Stimulated activated CD4-positive, alpha-beta T cell treated with anti-CD3 and anti-CD28 coated beads, Interleukin-2, amount 100 ng/mL, for 24 hours (primary cell): Measurements from ENCODE around the gene RPS6KA5.
"Not testable (repeated sequence)": the region's sequence is repeated elsewhere in the genome, so short reads cannot be mapped to it uniquely, and the experiment has no call there.

Experiments used
- DNase-seq, 2 donors: peaks; one replicate each; pipeline ENCODE4 v3.0.0-alpha.2; 2020

Gene RPS6KA5

GRCh38 chr14:90823542-90823941 is 236.9 kb downstream of the RPS6KA5 start:
- DNase-seq = not testable (repeated sequence)

DNA sequence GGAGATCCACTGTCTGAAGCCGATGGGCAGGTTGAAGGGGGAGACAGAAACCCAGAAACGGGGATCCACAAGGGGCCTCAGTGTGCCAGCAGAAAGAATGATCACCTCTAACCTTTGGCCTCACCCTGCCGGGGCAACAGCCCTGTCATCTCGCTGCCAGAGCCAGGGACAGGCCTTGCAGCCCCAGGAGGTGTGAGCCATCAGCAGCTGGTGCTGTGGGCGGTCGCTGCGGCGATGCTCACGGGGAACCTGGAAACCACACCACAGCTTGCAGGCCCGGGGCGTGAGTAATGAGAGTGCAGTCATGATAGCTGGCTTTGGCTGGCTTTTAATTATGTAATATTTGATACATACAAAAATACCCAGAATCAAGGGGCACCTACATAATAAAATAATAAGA is 239.5 kb downstream of the RPS6KA5 start:
- peak; percentile 78 to 80 for DNase-seq

DNA sequence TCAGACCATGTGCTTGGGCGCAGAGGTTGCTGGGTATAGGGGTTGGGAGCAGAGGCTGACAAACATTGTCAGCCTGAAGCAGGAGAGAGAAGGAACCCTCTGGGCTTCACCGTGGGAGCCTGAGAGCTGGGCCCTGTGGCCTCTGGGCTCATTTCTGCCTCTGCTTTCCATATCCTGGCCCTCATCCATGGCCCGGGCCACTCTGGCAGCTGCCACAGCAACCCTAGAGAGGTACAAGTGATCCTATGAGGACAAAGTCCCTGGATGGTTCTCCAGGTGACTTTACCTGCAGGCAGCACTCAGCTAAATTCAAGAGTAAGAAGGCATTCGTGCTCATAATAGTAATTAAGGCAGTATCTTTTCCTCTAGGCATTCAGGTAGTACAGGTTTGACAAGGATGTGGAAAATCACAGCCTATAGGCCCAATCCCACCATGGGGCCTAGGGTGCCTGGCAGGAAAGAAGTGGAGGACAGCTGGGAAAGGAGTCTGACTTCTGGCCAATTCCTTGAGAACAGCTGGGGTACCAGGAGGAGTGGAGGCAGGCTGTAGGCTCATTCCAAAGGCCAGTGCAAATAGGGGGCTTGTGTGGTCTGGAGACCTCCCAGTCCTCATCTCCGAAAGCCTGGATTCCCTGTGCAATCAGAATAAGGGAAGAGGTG is 240.6 kb downstream of the RPS6KA5 start:
- no peak for DNase-seq

GRCh38 chr14:90818715-90819114 is 241.7 kb downstream of the RPS6KA5 start:
- DNase-seq = no peak

- DNase-seq = no peak
These were observed 243.6 kb downstream of the RPS6KA5 start for GRCh38 chr14:90816681-90817436.

DNA sequence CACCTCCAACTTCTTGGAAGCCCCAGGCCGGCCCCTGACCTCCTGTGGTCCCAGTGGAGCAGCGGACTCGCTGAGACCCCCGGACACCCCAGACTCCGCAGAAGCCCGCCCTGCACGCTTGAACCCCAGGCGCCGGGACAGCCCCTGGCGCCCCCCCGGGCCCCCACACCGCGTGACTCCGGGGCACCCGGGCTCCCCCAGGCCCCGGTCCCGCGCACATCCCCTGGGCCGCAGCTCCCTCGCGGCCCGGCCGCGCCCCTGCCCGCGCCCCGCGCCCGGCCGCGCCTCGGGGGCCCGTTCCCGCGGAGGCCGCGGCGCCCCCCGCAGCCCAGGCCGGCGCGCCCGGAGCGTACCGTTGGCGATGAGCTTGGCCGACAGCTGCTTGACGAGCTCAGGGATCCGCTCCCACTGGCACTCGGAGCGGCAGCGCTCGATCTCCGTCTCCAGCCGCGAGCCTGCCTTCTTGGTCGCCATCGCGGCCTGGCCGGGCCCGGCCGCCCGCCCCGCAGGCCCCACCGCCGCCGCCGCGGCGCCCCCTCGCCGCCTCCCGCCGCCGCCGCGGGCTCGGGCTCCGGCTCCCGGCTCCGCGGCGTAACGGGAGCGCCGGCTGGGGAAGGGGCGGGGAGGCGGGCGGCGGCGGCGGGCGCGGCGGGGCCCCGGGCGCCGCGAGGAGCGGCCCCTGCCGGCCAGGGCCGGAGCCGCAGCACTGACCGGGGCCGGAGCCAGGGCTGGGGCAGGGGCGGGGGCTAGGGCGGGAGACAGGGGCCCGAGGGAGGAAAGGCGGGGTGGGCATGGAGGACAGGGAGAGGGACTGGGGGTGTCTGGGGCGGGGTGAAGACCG is 244.4 kb downstream of the RPS6KA5 start, which contains the start of gene TTC7B:
Gene TTC7B, minus strand, starts transcription at position 609 of the 841 bp plus-strand sequence. Its CDS starts 135 bp downstream, at position 474.
- peak; percentile 27 to 46 for DNase-seq

DNA sequence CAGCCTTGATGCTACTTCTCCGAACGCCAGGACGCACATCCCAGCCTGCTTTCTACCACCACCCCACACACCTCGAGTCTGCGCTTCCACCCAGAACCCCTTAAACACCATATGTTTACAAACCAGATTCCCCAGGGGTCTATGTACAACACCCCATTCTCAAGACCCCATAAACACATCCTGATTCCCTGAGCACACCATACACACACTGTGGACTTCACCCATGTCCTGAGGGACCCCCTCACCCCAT is 244.9 kb downstream of the RPS6KA5 start:
- no peak for DNase-seq

DNA sequence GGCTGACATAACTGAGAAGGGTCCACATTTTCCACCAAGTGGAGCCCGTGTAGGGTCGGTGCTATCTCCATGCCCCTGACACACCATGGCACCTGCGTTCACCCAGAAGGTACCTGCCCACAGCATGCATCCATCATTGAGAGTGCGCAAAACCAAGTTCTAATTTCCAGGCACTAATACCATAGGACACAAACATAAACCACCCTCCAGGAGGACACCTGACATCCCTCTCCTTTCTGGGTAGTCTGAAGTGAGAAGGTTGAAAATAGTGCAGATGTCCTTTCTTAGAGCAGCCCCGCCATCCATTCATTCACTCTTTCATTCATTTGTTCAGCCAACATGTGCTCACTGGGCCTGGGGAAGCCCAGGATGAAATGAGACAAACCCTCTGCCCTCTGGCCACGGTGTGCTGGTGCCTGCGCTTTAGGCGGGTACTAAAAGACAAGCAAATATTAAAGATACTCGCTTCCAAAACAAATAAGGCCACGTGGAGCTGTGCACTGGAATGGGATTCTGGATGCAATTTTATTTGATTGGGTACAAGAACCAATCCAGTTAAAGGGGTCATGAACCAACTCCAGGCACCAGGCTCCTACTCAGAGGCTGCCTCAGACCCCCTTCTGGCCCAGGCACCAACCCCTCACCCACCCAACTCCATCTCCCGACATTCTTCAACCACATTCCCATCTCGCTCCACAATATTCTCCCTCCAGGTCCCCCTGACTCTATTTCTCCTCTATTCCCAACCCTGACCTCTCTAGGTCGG is 245.5 kb downstream of the RPS6KA5 start:
- DNase-seq = no peak

GRCh38 chr14:90813442-90813841 is 247.0 kb downstream of the RPS6KA5 start:
- no peak for DNase-seq

DNA sequence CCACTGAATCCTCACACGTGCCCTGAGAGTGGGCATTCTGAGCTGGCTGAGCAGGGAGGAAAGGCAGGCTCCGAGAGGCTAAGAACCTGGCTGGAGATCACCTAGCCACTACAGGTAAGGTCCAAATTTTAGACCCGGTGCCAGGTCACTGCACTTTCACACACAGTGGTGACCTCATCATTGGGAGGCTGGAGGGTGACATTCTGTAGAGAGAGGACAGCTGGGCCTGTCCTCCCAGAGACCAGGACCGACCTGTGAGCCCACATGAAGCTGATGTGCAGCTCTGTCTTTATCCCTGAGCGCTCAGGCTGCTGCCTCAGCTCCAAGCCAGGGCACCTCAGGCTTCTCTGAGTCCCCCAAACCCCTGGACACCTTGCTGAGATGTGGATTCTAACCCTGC is 248.3 kb downstream of the RPS6KA5 start:
- DNase-seq = no peak

GRCh38 chr14:90811641-90812040 is 248.8 kb downstream of the RPS6KA5 start:
- DNase-seq = no peak

DNA sequence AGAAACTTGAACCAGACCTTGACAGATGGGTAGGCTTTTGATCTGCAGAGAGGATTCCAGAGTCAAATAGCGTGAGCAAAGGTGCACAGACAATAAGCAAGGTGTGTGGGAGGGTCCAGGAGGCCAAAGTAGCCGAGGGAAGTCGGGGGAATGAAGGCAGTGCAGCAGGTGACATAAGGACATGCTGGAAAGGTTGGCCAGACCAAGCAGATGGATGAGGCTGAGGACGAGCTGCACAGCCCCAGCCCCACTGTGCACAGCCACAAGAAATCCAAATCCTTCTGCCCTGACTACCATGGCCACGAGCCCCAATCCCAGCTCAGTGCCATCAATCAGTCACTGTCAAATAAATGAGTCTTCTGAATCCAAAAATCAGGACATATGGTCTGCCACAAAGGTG is 249.6 kb downstream of the RPS6KA5 start:
- no peak for DNase-seq

DNA sequence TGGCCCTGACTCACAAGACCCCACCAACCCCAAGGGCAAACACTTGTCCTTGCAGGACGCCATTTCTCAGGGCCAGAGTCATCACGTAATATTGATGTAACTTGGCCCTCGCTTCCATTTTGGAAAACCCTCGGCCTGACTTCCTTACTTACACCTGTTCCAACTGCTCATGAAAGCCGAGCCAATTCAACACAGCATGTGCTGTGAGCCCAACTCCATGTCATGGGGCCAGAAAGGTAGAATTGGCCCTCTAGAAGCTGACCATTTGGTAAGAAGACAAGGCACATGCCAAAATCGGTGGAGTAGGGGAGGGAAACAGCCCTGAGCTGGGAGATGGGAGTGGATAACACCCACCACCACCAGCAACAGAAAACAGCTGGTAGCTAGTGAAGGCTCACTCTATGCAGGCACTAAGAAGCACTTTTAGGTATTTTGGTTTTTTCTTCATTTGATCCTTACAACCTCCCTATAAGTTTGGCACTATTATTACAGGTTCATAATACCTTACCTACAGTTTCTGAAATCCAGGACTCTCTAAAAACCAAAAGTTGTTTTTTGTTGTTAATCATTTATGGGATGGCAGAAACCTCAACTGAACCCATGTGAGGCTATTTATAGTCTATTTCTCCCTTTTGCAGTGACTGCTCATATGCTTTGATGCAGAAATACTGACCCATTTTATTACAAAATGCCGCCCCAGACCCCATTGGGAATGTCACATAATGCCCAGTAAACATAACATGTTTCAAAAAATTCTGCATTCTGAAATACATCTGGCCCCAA is 250.7 kb downstream of the RPS6KA5 start:
- DNase-seq = no peak

DNA sequence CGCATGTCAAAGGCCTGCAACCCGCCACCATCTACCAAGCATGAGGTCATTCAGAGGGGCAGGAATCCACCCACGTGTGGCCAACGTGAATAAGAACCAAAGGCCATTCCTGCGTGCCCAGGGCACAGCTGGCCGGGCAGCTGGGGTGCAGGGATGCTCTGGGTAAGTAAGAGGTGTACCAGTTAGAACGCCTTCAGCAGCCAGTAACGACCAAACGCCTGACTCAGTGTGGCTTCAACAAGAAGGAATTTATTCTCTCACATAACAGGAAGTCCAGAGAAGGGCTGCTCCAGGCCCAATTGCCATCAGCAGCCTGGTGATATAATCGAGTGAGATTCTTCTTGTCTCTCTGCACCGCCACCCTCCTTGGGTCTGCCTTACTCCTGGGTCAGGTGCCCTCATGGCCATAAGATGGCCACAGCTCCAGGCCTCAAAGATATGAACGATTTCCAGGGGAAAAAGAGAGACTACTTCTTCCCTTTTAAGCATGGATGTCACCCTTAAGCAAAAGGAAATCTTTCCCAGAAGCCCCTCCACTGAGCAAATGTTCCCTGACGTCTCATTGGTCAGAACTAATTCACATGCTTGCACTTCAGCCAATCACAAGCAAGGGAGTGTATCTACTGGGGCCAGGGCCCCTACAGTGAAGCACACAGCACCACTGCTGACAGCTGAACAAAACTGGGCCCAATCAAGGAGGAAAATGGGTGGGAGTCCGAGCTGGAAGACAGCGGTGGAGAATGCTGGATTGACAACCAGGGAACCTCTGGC is 251.5 kb downstream of the RPS6KA5 start:
- DNase-seq = no peak

DNA sequence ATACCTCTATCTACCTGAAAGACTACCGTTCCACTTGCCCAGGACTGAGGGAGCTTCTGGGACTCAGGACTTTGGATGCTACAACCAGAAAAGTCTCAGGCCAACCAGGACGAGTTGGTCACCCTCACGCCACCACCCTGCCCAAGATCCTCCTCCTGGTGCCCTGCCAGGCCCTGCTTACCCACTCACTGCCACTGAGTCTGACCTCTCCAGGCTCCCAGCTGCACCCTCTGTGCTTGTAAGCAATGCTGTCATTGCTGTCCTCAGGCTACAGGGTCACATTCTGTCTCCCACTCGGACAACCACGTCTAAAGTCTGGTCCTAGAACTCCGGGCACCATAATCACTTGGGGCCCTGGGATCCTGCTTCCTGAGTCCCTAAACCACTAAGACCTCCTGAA is 253.4 kb downstream of the RPS6KA5 start:
- DNase-seq = no peak

DNA sequence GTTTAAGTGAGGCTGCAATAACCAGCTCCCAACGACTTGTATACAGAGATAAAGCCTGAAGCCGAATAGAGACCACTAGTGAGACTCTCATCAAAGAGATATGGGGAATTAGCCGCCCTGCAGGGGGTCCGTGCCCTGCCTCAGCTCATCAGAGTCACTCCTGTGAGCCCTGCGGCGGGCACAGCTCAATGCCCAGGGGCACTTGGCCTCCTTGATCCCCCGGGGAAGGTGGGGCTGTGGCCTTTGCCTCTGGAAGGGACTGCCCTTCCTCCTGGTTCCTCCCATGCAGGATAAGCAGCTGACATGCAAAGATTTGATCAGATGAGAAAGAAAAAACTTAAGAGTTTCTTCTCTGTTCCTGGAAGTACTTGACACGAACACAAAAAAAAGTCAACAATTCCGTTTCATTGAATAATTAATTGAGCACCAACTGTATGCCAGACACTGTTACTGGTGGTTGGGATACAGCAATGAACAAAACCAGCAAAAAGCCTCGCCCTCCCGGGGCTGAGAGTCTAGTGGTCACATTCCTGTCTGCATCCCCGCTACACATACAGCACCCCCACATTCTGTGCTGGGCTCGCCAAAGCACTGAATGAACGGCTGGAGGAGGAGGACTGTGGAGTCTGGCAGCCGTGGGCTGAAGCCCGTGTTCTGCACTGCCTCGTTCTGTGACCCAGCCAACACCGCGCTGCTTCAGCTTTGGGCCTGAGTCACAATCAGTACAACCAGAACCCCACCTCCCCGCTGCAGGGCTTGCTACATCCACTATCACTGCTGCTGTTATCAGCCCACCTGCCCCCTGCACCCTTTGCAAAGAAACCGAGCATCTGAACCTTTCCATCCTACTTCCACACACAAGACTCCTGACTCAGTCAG is 254.5 kb downstream of the RPS6KA5 start:
- no peak for DNase-seq

DNA sequence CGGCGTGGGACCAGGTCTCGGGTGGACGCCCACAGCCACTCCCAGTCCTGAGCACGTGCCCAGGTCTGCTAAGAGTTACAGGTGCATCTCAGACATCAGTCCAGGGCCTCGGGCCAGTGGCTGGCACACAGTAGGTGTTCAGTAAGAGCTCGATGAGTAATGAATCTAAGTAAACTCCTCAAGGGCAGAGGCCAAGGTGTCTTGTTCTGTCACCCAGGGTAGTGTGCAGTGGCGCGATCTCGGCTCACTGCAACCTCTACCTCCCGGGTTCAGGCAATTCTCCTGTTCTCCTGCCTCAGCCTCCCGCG is 255.4 kb downstream of the RPS6KA5 start:
- no peak for DNase-seq

DNA sequence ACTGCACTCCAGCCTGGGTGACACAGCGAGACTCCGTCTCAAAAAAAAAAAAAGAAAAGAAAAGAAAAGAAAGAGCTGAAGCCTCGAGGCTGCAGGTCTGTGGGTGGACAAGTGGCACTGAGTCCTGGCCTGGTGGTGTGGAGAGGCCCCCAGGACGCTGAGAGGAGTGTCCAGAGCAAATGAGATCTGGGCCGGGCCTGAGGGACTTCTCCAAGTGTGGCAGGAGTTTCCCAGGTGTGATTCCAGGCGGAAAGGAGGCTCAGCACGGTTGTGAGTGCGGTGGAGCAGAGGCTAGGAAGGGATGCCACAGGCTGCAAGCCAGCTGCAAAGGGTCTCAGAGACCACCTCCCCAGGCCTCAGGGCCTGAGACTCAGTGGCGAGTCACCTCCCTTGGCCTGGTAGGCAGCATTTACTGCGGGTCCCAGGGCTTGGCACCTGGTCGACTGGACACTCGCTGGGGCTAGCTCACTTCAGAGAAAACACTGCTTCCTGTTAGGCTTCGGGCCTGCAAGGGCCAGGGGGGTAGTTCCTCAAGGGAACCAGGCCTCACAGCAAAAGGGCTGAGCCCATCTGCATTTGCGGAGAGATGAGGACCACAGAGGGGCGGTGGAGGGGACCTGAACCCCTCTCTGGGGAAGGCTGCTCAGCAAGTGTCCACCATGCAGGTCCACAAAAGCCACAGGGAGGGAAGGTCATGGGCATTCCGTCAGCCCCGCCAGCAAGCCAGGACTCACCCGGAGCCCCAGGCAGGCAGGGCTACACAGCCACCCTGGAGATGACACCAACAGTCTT is 256.0 kb downstream of the RPS6KA5 start:
- DNase-seq = no peak

DNA sequence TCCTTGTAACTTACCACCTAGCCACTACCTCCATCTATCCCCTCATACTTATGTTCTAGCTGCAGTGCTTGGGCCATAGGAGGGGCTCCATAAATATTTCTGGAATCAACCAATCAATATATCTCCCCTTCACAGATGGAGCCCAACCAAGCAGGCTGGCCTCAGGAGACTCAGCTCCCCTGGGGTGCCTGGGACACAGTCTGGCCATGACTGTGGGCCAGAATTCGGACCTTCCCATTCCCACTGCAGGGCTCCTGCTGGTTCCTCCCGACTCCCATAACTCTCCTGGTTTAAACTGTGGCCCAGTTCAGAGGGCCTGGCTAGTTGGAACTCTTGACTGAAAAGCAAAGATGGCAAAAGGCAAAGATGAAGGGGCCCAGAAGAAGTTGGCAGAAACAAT is 257.2 kb downstream of the RPS6KA5 start:
- DNase-seq = no peak

- DNase-seq = no peak
These were observed 261.0 kb downstream of the RPS6KA5 start for GRCh38 chr14:90799420-90799819.
